DMS79 treated with DMSO at 0.1 percent for 48 hours (cell line): Measurements from ENCODE around the gene UPK3BL2.
"Not testable (repeated sequence)": the region's sequence is repeated elsewhere in the genome, so short reads cannot be mapped to it uniquely, and the experiment has no call there.

Experiments used
- DNase-seq: peaks from one replicate; lab custom pipeline; 2025; lab: John Stamatoyannopoulos, UW

UPK3BL2 gene

DNA sequence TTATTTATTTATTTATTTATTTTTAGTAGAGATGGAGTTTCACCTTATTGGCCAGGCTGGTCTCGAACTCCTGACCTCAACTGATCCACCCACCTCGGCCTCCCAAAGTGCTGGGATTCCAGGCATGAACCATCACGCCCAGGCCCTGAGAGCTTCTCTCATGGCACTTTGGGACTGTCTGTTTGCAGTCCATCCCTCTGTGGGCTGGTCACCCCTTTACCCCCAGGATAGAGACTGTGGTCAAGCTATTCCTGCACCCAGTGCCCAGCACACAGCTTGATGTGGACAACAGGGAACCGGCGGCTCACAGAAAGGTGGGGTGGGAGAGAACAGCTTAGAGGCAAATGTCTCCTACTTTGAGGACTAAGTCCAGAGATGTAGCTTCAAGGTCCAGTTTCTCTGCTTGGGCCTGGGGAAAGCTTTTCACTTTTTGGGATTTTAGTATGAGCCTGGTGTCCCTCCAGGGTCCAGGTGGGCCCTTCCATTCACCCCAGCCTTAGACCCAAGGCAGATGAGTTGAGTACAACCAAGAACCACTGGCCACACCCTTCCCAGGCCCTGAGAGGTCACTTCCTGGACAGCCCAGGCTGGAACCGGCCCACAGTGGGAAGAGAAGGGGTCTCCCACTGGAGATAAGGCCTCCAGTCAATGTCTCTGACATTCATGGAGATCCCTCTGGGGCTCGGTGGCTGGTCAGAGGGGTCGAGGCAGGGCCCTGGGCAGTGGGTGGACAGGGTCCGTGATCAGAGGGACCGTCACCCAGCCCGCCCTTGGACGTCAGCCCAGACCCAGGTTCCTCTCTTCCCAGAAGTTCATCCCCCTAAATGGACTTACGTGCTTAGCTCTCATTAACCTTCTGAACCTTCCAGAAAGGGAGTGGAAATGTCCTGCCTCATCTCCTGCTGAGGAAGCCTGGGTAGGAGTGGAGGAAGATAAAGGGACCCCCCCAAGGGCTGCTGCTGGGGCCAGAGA lies 15.4 kb downstream of the UPK3BL2 start:
- DNase-seq = not testable (repeated sequence)

DNA sequence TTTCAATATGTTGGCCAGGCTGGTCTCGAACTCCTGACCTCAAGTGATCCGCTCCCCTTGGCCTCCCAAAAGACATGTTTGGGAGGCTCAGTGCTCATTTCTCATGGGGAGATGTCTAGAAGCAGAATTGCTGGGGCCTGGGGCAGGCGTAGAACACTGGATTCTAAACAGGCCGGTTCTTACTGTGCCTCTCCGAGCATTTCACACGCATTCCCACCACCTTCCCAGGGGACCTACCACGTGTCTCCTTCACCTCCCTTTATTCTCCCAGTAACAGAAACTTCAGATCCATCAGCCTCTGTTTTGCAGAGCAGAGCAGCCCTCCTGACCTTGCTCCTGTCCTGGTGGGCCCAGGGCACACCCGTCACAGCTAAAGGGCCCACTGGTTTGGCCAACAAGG lies 16.3 kb downstream of the UPK3BL2 start:
- DNase-seq = not testable (repeated sequence)

DNA sequence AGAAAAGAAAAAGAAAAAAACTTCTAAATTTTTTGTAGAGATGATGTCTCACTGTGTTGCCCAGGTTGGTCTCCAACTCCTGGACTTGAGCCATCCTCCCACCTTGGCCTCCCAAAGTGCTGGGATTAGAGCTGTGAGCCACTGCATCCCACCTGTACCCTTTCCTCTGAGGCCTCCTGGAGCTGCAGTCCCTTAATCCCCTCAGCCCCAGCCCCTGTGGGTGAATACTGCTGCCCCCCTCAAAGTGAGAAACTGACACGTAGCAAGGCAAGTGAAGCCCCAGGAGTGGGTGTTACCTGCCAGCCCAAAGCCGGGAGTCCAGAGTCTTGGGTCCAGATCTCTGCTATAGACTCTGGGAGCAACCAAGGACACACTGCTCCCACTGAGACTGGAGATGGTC lies 18.7 kb downstream of the UPK3BL2 start:
- not testable (repeated sequence) for DNase-seq

DNA sequence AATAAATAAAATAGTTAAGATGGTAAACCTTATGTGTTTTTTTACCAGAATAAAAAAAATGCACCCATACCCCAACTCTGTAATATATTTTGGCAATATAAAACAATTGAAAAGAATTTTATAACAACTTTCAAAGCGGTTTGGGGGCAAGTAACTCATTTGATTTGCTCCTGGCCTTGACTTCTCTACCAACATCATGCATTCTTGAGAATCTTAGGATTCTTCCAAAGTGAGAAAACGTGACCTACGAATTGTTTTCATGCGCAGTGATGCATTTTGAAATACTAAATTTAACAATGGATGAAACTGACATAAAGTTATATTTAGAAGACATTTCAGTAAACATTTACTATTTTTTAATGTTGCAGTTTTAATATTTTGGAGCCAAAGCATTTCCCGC lies 22.7 kb downstream of the UPK3BL2 start:
- not testable (repeated sequence) for DNase-seq

DNA sequence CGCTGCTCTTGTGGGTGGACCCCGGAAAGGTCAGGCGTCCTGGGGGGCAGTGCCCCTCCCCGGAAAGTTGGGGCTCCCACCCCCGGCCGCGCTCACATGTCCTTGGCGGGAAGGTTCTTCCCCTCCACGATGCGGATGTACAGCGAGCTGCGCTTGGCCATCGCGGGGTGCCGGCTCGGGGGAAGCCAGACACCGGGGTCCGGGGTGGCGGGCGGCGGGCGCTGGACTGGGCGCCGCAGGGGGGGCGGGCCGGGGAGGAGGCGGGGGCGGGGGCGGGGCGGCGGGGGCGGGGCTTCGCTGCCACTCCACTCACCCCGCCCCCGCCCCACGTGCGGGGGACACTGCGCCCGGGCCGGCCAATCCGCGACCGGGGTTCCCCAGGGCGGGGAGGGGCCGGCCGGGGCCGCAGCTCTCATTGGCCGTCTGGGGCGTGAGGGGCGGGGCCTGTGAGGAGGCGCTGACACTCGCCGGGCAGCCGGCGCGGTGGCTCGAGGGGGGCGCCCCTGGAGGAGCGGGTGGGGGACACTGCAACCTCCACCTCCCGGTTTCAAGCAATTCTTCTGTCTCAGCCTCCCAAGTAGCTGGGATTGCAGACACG lies 25.8 kb downstream of the UPK3BL2 start, which contains the start of gene RASA4B:
Gene RASA4B, minus strand, starts transcription at position 228 of the 598 bp plus-strand sequence. Its CDS starts 67 bp downstream, at position 161.
- not testable (repeated sequence) for DNase-seq

DNA sequence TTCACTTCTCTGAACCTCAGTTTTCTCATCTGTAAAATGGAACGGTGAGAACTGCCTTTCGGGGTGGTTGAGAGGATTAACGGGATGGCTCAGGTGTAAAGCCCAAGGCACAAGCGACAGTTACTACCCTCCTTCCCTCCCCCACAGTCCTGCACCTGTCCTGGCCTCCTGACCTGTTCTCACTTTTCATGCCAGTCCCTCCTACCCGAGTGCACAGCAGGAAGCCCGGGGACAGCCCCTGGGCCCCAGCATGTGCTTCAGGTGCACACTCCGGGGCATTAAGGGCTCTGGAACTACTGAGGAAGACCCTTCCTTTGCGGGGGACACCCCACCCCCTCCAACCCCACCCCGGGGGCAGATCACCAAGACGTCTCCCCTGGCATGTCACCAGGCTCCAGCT lies 26.5 kb downstream of the UPK3BL2 start:
- DNase-seq = not testable (repeated sequence)

DNA sequence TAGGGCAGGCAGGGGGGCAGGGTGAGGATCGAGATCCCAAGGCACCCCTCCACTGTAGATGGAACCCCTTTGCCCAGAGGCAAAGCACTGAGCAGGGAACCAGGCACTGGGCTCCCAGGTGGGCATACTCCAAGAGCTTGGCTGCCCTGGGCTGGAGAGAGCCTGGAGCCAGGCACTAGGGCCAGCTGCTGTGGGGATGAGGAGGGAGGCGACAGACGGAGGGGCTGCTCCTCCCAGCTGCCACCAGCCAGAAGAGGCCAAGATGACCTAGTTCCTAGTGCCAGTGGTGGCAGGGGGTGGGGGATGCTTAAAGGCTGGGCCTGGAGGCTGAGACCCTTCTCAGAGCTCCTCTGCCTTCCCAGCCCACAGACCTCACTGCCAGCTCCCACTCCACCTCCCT lies 27.6 kb downstream of the UPK3BL2 start:
- not testable (repeated sequence) for DNase-seq

DNA sequence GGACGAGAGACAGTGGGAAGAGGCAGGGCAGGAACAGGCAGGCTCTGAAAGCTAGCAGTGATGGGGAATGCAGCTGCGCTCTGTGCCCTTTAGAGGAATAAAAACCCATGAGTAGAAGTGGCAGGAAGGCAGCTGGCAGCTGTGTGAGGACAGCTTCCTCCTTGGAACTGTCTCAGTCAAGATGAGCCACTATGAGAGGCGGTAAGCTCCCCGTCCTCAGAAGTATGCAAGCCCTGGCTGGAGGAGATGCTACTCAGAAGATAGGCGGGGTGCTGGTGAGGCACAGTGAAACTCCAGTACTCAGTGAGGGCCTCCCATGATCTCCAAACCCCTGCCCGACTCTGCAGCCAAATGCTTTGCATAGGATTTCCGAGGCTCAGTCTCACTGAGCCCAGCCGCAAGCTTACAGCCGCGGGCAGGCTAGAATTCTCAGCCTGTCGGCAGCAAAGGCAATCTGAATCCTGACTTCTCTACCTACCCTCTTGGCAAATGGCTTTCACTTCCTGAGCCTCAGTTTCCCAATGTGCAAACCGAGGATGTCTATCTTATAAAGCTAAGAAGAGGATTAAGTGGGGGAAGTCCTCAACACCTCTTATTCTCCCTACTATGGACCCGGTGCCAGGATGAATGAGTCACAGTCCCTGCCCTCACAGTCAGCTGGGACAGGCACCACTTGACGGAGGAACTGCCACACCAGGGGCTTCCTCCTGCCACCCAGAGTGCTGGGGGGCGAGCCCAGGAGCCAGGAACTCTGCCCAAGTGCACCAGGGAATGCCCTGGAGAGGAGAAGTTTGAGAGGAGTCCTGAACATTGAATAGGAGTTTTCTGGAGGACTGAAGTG lies 28.4 kb downstream of the UPK3BL2 start:
- not testable (repeated sequence) for DNase-seq

DNA sequence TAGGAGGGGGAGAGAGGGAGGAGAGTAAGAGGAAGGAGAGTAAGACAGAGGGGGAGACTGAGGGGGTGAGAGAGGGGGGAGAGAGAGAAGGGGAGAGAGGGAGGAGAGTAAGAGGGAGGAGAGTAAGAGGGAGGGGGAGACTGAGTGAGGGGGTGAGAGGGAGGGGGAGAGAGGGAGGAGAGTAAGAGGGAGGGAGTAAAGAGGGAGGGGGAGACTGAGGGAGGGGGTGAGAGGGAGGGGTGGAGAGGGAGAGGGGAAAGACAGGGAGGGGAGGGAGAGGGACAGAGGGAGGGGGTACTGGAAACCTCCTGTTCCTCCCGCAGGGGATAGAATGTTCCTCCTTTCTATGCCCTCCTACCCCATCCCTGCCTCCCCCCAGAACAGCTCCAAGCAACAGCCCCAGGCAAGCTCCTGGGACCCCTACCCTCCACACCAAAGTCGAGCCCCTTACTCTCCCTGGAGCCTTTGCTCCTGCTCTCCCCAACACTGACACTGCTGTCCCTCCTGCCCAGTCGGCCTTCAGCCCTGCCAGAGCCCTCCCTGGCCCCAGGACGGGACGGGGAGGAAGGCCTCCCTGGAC lies 30.8 kb downstream of the UPK3BL2 start:
- not testable (repeated sequence) for DNase-seq

DNA sequence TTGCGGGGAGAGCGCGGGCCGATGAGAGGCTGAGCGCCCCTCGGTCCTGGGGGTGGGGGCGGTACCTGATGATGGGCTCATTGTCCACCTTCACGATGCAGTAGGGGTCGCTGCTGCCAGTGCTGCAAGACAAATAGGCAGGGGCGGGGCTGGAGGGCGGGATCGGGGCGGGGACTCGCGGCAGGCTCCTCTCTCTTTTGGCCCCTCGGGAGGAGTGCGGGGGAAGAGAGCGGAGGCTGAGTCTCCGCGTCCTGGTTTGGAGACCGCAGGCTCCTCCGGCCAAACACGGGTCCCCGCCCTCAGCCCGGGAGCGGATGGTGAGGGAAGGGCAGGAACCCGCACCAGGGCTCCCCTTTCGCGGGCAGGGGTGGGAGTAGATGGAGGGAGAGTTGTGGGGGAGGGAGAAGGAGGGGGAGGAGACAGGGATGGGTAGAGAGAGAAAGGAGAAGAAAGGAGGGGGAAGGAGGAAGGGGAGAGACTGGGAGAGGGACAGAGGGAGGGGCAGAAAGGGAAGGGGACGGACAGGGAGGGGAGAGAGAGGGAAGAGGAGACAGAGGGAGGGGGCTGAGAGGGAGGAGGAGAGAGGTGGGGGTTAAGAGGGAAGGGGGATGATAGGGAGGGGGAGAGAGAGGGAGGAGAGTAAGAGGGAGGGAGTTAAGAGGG lies 31.5 kb downstream of the UPK3BL2 start:
- DNase-seq = not testable (repeated sequence)

DNA sequence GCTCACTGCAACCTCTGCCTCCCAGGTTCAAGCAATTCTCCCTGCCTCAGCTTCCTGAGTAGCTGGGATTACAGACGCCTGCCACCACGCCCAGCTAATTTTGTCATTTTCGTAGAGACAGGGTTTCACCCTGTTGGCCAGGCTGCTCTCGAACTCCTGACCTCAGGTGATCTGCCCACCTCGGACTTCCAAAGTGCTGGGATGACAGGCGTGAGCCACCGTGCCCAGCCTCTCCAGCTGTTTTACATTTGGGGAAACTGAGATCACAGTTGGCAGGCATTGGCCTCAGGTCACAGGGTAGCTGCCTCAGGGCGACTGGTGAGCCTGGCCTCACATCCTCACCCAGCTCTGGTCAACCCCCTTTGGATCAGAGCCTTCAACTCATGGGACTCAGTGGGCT lies 32.9 kb downstream of the UPK3BL2 start:
- DNase-seq = not testable (repeated sequence)

DNA sequence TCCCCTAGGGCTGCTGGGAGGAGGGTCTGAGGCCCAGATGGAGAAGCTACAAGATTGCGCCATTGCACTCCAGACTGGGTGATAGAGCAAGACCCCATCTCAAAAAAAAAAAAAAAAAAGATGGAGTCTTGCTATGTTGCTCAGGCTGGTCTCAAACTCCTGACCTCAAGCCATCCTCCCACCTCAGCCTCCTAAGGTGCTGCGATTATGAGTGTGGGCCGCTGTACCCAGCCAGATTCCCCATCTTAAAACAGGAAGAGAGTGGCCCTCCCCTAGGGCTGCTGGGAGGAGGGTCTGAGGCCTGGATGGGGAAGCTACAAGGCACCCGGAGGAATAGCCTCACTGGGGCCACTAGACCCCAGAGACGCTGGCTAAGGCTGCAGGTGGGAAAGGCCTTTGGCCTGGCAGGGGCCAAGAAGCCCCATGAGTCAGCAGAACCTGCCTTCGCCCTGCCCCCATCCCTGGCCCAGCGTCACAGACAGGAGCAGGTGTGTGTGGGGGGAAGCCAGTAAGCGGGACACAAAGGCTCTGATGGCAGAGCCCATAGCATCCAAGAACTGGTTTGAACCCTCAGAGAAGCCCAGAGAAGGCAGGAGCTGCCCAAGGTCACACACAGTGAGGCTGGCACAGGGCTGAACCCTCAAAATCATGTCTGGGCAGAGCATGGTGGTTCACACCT lies 35.9 kb downstream of the UPK3BL2 start:
- DNase-seq = not testable (repeated sequence)

DNA sequence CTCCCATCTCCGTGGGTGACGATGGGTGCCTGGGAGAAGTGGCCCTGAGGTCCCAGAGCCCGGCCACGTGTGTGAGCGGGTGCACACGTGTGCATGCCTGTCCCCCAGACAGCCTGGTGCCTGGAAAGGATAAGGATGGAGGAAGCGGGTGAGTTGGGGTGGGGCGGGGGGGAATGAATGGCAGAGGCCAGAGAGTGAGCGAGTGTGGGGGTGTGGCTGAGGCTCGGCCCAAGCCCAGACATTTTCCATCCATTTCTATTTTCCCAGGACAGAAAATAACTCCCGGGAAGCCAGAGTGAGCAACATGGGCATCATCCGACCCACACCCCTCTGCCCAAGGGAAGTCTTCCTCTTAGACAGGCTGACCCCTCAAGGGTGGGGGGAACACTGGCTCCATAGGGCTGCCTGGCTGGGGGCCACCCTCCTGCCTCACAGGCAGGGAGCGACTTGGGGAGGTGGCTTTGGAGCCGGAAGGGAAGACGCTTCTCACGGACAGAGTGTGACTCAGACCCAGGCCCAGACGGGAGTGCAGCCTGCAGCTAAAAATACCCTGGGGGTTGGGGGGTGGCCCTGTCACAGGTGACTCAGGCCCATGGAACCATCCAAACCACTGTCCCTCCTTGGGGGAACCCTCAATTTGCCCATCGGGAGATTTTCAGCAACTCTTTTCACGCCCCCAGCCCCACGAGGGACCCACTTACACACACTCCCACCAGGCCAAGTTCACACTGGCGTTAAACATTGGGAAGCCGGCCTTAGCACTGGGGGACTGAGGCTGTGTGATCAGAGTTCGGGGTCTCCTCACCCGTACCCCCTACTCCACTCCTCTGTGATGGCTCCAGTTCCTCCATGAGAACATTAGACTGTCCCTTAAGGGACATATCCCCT lies 38.0 kb downstream of the UPK3BL2 start:
- not testable (repeated sequence) for DNase-seq

DNA sequence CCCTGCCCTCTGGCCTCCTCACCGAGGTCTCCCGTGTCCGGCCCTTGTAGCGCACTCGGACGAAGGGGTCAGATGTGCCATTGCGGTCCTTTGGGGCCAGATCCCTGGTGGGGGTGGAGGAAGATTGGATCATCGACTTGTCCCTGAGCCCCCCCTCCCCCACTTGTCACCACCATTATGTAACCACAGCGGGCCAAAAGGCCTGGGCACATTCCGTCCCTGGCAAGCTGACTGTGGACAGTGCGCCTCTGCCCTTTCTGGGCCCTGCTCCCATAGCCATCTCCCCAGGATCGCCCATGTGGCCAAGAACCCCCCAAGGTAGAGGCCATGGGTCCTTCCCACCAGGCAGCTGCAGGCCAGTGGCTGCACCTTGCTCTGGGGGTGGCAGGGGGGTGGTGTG lies 40.4 kb downstream of the UPK3BL2 start:
- DNase-seq = not testable (repeated sequence)

DNA sequence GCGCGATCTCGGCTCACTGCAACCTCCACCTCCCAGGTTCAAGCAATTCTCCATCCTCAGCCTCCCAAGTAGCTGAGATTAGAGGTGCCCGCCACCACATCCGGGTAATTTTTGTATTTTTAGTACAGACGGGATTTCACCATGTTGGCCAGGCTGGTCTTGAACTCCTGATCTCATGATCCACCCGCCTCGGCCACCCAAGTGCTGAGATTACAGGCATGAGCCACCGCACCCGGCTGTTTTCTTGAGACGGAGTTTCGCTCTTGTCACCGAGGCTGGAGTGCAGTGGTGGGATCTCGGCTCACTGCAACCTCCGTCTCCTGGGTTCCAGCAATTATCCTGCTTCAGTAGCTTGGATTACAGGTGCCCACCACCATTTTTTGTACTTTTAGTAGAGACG lies 45.2 kb downstream of the UPK3BL2 start:
- not testable (repeated sequence) for DNase-seq

DNA sequence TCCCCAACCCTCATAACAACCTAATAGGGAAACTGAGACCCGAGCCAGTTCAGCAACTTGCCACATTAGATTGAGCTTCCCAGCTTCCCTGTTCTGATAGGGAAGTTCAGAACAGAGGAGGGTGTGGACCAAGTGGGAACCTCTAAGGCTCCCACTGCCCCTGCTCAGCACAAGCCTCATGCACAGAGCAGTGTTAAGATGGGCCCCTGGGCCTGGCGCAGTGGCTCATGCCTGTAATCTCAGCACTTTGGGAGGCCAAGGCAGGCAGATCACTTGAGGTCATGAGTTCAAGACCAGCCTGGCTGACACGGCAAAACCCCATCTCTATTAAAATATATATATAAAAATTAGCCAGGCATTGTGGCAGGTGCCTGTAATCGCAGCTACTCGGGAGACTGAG lies 46.2 kb downstream of the UPK3BL2 start:
- DNase-seq = not testable (repeated sequence)

DNA sequence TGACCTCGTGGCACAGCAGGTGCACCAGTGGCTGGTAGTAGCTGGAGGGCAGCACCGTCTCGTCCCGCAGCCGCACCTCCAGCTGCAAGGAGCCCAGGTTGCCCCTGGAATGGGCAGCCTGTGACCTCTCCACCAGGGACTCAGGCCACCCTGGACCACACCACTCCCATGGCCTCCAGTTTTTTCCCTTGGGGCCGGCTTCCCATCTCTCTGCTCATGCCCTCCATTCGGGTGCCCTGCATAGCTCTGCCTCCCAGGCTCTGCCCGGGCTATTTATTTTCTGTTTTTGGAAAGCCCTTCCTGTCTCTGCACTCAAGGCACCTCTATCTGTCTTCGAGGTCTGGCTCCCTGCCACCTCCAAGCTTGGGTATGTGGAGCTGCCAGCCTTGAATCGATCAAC lies 46.6 kb downstream of the UPK3BL2 start:
- not testable (repeated sequence) for DNase-seq

DNA sequence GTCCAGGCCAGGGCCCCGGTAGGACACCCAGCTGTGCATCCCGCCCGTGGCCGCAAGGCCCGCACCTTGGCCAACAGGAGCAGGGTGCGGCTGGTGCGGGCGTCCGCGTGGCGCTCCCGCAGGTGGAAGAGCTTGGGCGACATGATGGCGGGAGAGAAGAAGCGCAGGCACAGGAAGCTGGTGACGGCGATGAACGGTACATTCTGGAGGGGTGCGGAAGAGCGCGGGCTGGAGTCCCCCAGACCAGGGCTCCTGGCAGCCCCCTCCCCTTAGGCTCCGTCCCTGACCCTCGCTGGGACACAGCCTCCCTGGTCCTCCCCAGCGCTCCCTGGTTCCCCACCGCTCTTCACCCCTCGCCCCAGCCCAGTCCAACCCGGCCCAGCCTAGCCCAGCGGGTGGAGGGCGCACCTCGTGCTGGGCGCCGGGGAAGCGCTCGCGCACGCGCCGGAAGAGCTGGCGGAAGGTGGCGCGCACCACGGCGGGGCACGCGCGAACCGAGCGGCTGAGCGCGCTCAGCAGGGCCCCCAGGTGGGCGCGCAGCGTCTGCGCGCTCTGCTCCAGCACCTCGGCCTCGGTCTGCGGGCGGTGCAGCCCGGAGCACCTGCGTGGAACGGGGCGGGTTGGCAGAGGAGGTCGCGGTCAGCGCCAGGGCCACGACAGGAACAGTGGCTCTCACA lies 48.9 kb downstream of the UPK3BL2 start:
- DNase-seq = not testable (repeated sequence)

DNA sequence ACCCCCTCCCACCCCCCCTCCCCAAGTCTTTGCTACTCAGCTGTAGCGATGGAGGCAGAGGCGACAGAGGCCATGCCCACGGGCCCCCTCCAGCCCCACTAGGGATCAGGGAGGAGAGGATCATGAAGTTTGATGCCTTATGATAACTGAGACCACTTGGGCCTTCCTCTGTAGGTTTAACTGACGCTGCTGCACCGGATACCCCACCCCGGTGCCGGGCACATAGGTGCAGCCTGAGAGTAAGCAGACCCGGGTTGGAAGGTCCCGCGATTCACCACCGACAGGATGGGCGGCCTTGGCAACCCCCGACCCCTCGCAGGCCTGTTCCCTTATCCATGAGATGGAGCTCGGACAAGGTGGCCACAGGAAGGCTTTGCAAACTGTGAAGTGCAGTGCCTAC lies 49.5 kb downstream of the UPK3BL2 start:
- not testable (repeated sequence) for DNase-seq
